Thyroid gland (tissue), 4 donors: ENCODE measurements around the gene TSHZ2. TPM values are rescaled to one million over a fixed set of nuclear protein-coding genes. Genes with fewer than 3 reads are reported as not detected.
"Not testable (repeated sequence)": the region's sequence is repeated elsewhere in the genome, so short reads cannot be mapped to it uniquely, and the experiment has no call there.

Source experiments
- DNase-seq, 2 donors: peaks; one replicate each; pipeline ENCODE4 v3.0.0-alpha.2; 2019
- H3K27ac ChIP-seq, 3 donors: fragments of 200-600 bp; sonication (generic); 1 replicate in 2 of 3; 2 replicates in 1 of 3; pipeline ENCODE4 v1.5.1; 2016 to 2019; ENCODE audit warnings: mild to moderate bottlenecking in 1 of 3, moderate library complexity in 1 of 3
- H3K27me3 ChIP-seq: fragments of 200-600 bp; sonication (generic); one replicate; pipeline ENCODE4 v1.5.1; 2019
- H3K36me3 ChIP-seq, 2 donors: fragments of 200-600 bp; sonication (generic); one replicate each; pipeline ENCODE4 v1.5.1; 2016 to 2019
- H3K4me1 ChIP-seq, 2 donors: fragments of 200-600 bp; sonication (generic); one replicate each; pipeline ENCODE4 v1.5.1; 2017 to 2019
- H3K4me3 ChIP-seq, 3 donors: fragments of 200-600 bp; sonication (generic); replicated peaks in 1 of 3; 1 replicate in 2 of 3; 2 replicates in 1 of 3; pipeline ENCODE4 v1.5.1; 2016; ENCODE audit warnings: mild to moderate bottlenecking in 1 of 3
- H3K9me3 ChIP-seq: fragments of 200-600 bp; sonication (generic); one replicate; pipeline ENCODE4 v1.5.1; 2017
- CTCF ChIP-seq, 6 experiments: fragments of 200-600 bp in 3 of 6; fragments of 450-650 bp in 3 of 6; sonication (generic) in 3 of 6; IDR thresholded peaks; one replicate each; pipeline ENCODE4 v1.5.1; 2016 to 2019; ENCODE audit warnings: antibody characterized with exemption in 6 of 6, mild to moderate bottlenecking in 2 of 6, inconsistent platforms in 1 of 6, moderate library complexity in 1 of 6
- POLR2A ChIP-seq, 2 donors: fragments of 450-650 bp; IDR thresholded peaks; one replicate each; pipeline ENCODE4 v1.6.1; 2017; ENCODE audit warnings: antibody characterized with exemption in 2 of 2, mild to moderate bottlenecking in 2 of 2, moderate library complexity in 1 of 2
- WGBS, 2 donors: methylation state at CpG; one replicate each; pipeline ENCODE4 v1.1.5; 2017; 5-methylcytosine and 5-hydroxymethylcytosine counted together
- intact Hi-C: fragments of 100-400 bp; cut with DNase I; formaldehyde crosslinking; loops from one replicate; pipeline ENCODE4 v1.15.1; 2023
- total RNA-seq, 4 donors: library from RNA; depleted of rRNA; stranded (reverse); fragments of >200 nt; gene quantifications; one replicate each; pipeline ENCODE4 v1.2.3, GENCODE V29; 2016

The TSHZ2 gene
- total RNA-seq, 4 donors from 2014 or later: 11.0 to 27.9 (median 14.0) TPM

DNA sequence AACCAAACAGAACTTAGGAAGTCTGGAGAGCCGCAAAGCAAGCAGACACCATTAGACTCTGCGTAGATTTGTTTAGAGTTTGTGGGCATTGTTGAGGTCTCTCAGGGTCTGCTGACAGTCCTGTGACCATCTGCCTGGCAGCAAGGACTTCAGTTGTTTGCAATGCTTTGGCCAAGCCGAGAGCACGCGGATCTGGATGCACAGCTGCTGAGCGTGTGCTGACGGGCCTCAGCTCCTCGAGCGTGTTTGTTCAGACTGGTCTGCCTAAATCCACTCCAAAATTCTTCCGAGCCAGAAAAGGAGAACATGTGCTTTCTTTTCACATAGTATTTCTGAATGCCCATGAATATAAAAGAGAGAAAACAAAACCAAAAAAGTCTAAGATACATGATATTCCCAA, 462.5 kb downstream of the TSHZ2 start:
- no peak for TF ChIP-seq CTCF (IDR thresholded peaks at IDR 0.05)
- TF ChIP-seq POLR2A (IDR thresholded peaks at IDR 0.05): peak in 1 of 2 donors; percentile 11

DNA sequence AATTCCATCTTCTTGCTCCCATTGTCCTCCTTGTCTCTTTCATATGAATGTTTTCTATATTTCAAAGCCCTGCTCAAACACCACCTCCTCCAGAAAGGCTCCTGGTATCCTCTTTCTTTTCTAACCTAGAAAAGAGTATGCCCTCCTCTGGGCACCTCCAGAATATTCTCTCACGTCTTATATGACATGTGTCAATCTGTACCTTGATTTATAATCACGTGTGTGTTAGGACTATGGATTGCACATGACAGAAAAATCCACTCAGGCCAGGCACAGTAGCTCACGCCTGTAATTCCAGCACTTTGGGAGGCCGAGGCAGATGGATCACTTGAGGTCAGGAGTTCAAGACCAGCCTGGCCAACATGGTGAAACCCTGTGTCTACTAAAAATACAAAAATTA, 464.8 kb downstream of the TSHZ2 start:
- DNase-seq, H3K4me1 ChIP-seq, H3K36me3 ChIP-seq, intact Hi-C loops, H3K27ac ChIP-seq, H3K4me3 ChIP-seq, H3K9me3 ChIP-seq, H3K27me3 ChIP-seq: not testable (repeated sequence)
- WGBS, 2 donors: 93 to 98% methylated on average over 4 of the region's 4 CpGs

More for the DNA sequence above, 462.5 kb downstream of the TSHZ2 start:
- Histone ChIP-seq H3K27ac (peak overlapping the region in 1 of 3 donors; percentile 85), H3K4me3 (no peak overlapping the region), H3K4me1 (peaks cover 0 to 5% of the 10 kb centered on the region in 2 donors), H3K36me3 (no peaks in the 10 kb centered on the region), H3K27me3 (no peaks in the 10 kb centered on the region), H3K9me3 (no peaks in the 10 kb centered on the region)
- DNase-seq: peak; percentile 49 to 69
- 24 to 43% methylated on average over 10 of the region's 10 CpGs for WGBS, 2 donors
- intact Hi-C loops: no loop called here

GRCh38 chr20:53438368-53438767, 466.2 kb downstream of the TSHZ2 start:
- Histone ChIP-seq H3K4me3 (no peak overlapping the region), H3K27me3 (no peaks in the 10 kb centered on the region), H3K27ac (no peak overlapping the region), H3K9me3 (no peaks in the 10 kb centered on the region), H3K4me1 (peaks cover 0 to 5% of the 10 kb centered on the region in 2 donors), H3K36me3 (no peaks in the 10 kb centered on the region)
- no peak for DNase-seq
- intact Hi-C loops: no loop called here
- TF ChIP-seq POLR2A (IDR thresholded peaks at IDR 0.05) (no peak), CTCF (IDR thresholded peaks at IDR 0.05) (no peak)
- WGBS, 2 donors: 93 to 98% methylated on average over 4 of the region's 4 CpGs

- TF ChIP-seq POLR2A (IDR thresholded peaks at IDR 0.05) (no peak), CTCF (IDR thresholded peaks at IDR 0.05) (no peak)
- Histone ChIP-seq H3K4me1 (peaks cover 0 to 6% of the 10 kb centered on the region in 2 donors), H3K9me3 (no peaks in the 10 kb centered on the region), H3K27me3 (no peaks in the 10 kb centered on the region), H3K36me3 (no peaks in the 10 kb centered on the region), H3K27ac (no peak overlapping the region), H3K4me3 (no peak overlapping the region)
- WGBS, 2 donors: 90% methylated on average over 1 of the region's 1 CpG
- DNase-seq: no peak
- intact Hi-C loops: no loop called here
Measured at GRCh38 chr20:53439046-53439445, 466.9 kb downstream of the TSHZ2 start.

GRCh38 chr20:53439616-53440015, 467.5 kb downstream of the TSHZ2 start:
- no peak overlapping the region for H3K27ac ChIP-seq
- TF ChIP-seq CTCF (IDR thresholded peaks at IDR 0.05) (no peak), POLR2A (IDR thresholded peaks at IDR 0.05) (no peak)
- H3K36me3 ChIP-seq: no peaks in the 10 kb centered on the region
- no peaks in the 10 kb centered on the region for H3K9me3 ChIP-seq
- 85 to 91% methylated on average over 2 of the region's 2 CpGs for WGBS, 2 donors
- DNase-seq: no peak
- peaks cover 4 to 8% of the 10 kb centered on the region in 2 donors for H3K4me1 ChIP-seq
- H3K27me3 ChIP-seq: no peaks in the 10 kb centered on the region
- no peak overlapping the region for H3K4me3 ChIP-seq
- intact Hi-C loops: no loop called here
